GM13976 (cell line): ENCODE data around the gene CD38.
"Not testable (repeated sequence)": the region's sequence is repeated elsewhere in the genome, so short reads cannot be mapped to it uniquely, and the experiment has no call there.

Experiments used
- DNase-seq: peaks from one replicate; pipeline ENCODE4 v3.0.0; 2012; ENCODE audit warnings: low spot score
- CTCF ChIP-seq: IDR thresholded peaks from 2 replicates; pipeline ENCODE4 v1.5.1; 2012; ENCODE audit warnings: borderline replicate concordance, mild to moderate bottlenecking; ENCODE audit not compliant: insufficient read depth; ENCODE audit errors: extremely low read depth, missing control alignments, control extremely low read depth
- in situ Hi-C: fragments of 300-500 bp; cut with MboI; formaldehyde crosslinking; loops from one replicate; pipeline ENCODE4 v1.12.0; 2022; ENCODE audit warnings: low sequenced_read_pairs, mixed read lengths, inconsistent platforms; ENCODE audit not compliant: unreplicated experiment

CD38 gene

GRCh38 chr4:15794905-15795304 lies 16.8 kb downstream of the CD38 start:
- TF ChIP-seq CTCF = no peak
- in situ Hi-C loops = no loop called here
- peak; percentile 41 for DNase-seq

GRCh38 chr4:15797320-15797719 lies 19.2 kb downstream of the CD38 start:
- in situ Hi-C loops = no loop called here
- DNase-seq = no peak
- no peak for TF ChIP-seq CTCF

- in situ Hi-C loops = no loop called here
- DNase-seq = no peak
- TF ChIP-seq CTCF = no peak
These were observed 21.0 kb downstream of the CD38 start for GRCh38 chr4:15799141-15799540.

- no peak for TF ChIP-seq CTCF
- in situ Hi-C loops = loop anchor here (10.0 kb wide), 2 partner anchors 85 to 205 kb away; no protein-coding TSS in a partner anchor
- DNase-seq = no peak
These were observed 21.6 kb downstream of the CD38 start for GRCh38 chr4:15799701-15800100.

GRCh38 chr4:15802497-15802896 lies 24.4 kb downstream of the CD38 start:
- not testable (repeated sequence) for DNase-seq
- in situ Hi-C loops = loop anchor here (10.0 kb wide), 2 partner anchors 82 to 202 kb away; no protein-coding TSS in a partner anchor

GRCh38 chr4:15805583-15806517 lies 27.7 kb downstream of the CD38 start:
- DNase-seq = no peak
- peak; percentile 68 for TF ChIP-seq CTCF
- in situ Hi-C loops = loop anchor here (10.0 kb wide), 2 partner anchors 79 to 199 kb away; no protein-coding TSS in a partner anchor

GRCh38 chr4:15809058-15809457 lies 30.9 kb downstream of the CD38 start:
- TF ChIP-seq CTCF = no peak
- in situ Hi-C loops = loop anchor here (10.0 kb wide), 2 partner anchors 76 to 196 kb away; no protein-coding TSS in a partner anchor
- DNase-seq = peak; percentile 31
